Measurements from ENCODE around the gene EDC3.
"Not testable (repeated sequence)": the region's sequence is repeated elsewhere in the genome, so short reads cannot be mapped to it uniquely, and the experiment has no call there.

The EDC3 gene

GRCh38 chr15:74695597-74696397 is at the start of gene EDC3:
Gene EDC3 (minus strand): TSS chr15:74696024. CDS start chr15:74675124, 20,900 bp downstream.
- DNase-seq (ENCODE audit: low read depth): peak; percentile 85

GRCh38 chr15:74742422-74742821 is 46.6 kb upstream of the EDC3 start:
- no peak overlapping the region for H3K4me3 ChIP-seq (replicated peaks; ENCODE audit: low read depth, low read length)
- DNase-seq (ENCODE audit: low read depth): no peak
- TF ChIP-seq CTCF (IDR thresholded peaks at IDR 0.05; ENCODE audit: low read length, missing control alignments): no peak

More at GRCh38 chr15:74695597-74696397, at the start of gene EDC3:
- peak within 1 kb of the TSS; percentile 99 for H3K4me3 ChIP-seq (replicated peaks; ENCODE audit: low read depth, low read length)
- no peak for TF ChIP-seq CTCF (IDR thresholded peaks at IDR 0.05; ENCODE audit: low read length, missing control alignments)

- not testable (repeated sequence) for H3K4me3 ChIP-seq (replicated peaks; ENCODE audit: low read depth, low read length); DNase-seq (ENCODE audit: low read depth)
These were observed 42.4 kb upstream of the EDC3 start for GRCh38 chr15:74738239-74738638.

GRCh38 chr15:74735305-74735704 is 39.5 kb upstream of the EDC3 start:
- TF ChIP-seq CTCF (IDR thresholded peaks at IDR 0.05; ENCODE audit: low read length, missing control alignments): no peak
- no peak for DNase-seq (ENCODE audit: low read depth)
- no peak overlapping the region for H3K4me3 ChIP-seq (replicated peaks; ENCODE audit: low read depth, low read length)

GRCh38 chr15:74733269-74733668 is 37.4 kb upstream of the EDC3 start:
- DNase-seq (ENCODE audit: low read depth): no peak
- H3K4me3 ChIP-seq (replicated peaks; ENCODE audit: low read depth, low read length): no peak overlapping the region
- TF ChIP-seq CTCF (IDR thresholded peaks at IDR 0.05; ENCODE audit: low read length, missing control alignments): no peak

- TF ChIP-seq CTCF (IDR thresholded peaks at IDR 0.05; ENCODE audit: low read length, missing control alignments): no peak
- H3K4me3 ChIP-seq (replicated peaks; ENCODE audit: low read depth, low read length): no peak overlapping the region
- no peak for DNase-seq (ENCODE audit: low read depth)
These were observed 37.0 kb upstream of the EDC3 start for GRCh38 chr15:74732846-74733245.

GRCh38 chr15:74730619-74731316 is 34.9 kb upstream of the EDC3 start:
- DNase-seq (ENCODE audit: low read depth): no peak
- H3K4me3 ChIP-seq (replicated peaks; ENCODE audit: low read depth, low read length): no peak overlapping the region
- no peak for TF ChIP-seq CTCF (IDR thresholded peaks at IDR 0.05; ENCODE audit: low read length, missing control alignments)

- not testable (repeated sequence) for DNase-seq (ENCODE audit: low read depth); H3K4me3 ChIP-seq (replicated peaks; ENCODE audit: low read depth, low read length)
These were observed 33.5 kb upstream of the EDC3 start for GRCh38 chr15:74729372-74729771.

GRCh38 chr15:74728699-74729098 is 32.9 kb upstream of the EDC3 start:
- not testable (repeated sequence) for H3K4me3 ChIP-seq (replicated peaks; ENCODE audit: low read depth, low read length); DNase-seq (ENCODE audit: low read depth)

All from fibroblast of pulmonary artery (primary cell).